Osteoblast (primary cell): ENCODE results near the gene PDCD1LG2. TPM values are rescaled to one million over a fixed set of nuclear protein-coding genes. Genes with fewer than 3 reads are reported as not detected.

Experiments used
- DNase-seq: peaks from one replicate; pipeline ENCODE4 v3.0.0; 2011; ENCODE audit warnings: low spot score, mixed read lengths; ENCODE audit not compliant: insufficient read length; ENCODE audit errors: missing footprints
- H2AFZ ChIP-seq: 2 replicates; pipeline ENCODE4 v1.6.0; 2011; ENCODE audit warnings: mild to moderate bottlenecking, low read length
- H3K27ac ChIP-seq: 2 replicates; pipeline ENCODE4 v1.5.1; 2011; ENCODE audit warnings: mild to moderate bottlenecking, low read depth, low read length, moderate library complexity
- H3K27me3 ChIP-seq: 2 replicates; pipeline ENCODE4 v1.6.0; 2012; ENCODE audit warnings: mild to moderate bottlenecking, control low read depth, inconsistent platforms, low read length, moderate library complexity; ENCODE audit not compliant: insufficient read depth
- H3K36me3 ChIP-seq: 2 replicates; pipeline ENCODE4 v1.5.1; 2011; ENCODE audit warnings: mild to moderate bottlenecking, low read length, control low read depth, moderate library complexity; ENCODE audit not compliant: insufficient read depth
- H3K4me1 ChIP-seq: 2 replicates; pipeline ENCODE4 v1.5.1; 2011; ENCODE audit warnings: mild to moderate bottlenecking, low read length, control low read depth, moderate library complexity; ENCODE audit not compliant: insufficient read depth
- H3K4me2 ChIP-seq: 2 replicates; pipeline ENCODE4 v1.6.0; 2011; ENCODE audit warnings: mild to moderate bottlenecking, low read length; ENCODE audit not compliant: insufficient read depth
- H3K4me3 ChIP-seq: fragments of 200-600 bp; sonication (generic); 3 replicates; pipeline ENCODE4 v1.5.1; 2012; ENCODE audit warnings: mild to moderate bottlenecking, low read length, inconsistent platforms; ENCODE audit not compliant: insufficient read depth
- H3K79me2 ChIP-seq: 2 replicates; pipeline ENCODE4 v1.6.0; 2012; ENCODE audit warnings: mild to moderate bottlenecking, low read length, control low read depth, inconsistent platforms; ENCODE audit not compliant: insufficient read depth
- H3K9me3 ChIP-seq: 2 replicates; pipeline ENCODE4 v1.5.1; 2011; ENCODE audit warnings: low read depth, low read length, control low read depth
- H4K20me1 ChIP-seq: 2 replicates; pipeline ENCODE4 v1.6.0; 2012; ENCODE audit warnings: mild to moderate bottlenecking, low read length, control low read depth; ENCODE audit not compliant: insufficient read depth
- CTCF ChIP-seq: IDR thresholded peaks from 2 replicates; pipeline ENCODE4 v1.5.1; 2011; ENCODE audit warnings: mild to moderate bottlenecking, low read depth, low read length, moderate library complexity; ENCODE audit errors: extremely low read depth
- total RNA-seq: library from RNA; depleted of rRNA; stranded (reverse); fragments of >200 nt; gene quantifications from 2 replicates; pipeline ENCODE4 v1.2.3, GENCODE V29; 2012

Gene PDCD1LG2
- total RNA-seq, 1 donor: 4.7 TPM

DNA sequence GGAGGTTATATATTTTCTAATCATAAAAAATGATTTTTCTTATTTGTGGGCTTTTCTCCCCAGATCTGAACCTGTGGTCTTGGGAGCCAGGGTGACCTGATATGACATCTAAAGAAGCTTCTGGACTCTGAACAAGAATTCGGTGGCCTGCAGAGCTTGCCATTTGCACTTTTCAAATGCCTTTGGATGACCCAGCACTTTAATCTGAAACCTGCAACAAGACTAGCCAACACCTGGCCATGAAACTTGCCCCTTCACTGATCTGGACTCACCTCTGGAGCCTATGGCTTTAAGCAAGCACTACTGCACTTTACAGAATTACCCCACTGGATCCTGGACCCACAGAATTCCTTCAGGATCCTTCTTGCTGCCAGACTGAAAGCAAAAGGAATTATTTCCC lies 59.6 kb downstream of the PDCD1LG2 start:
- DNase-seq: no peak
- no peaks in the 10 kb centered on the region for H3K4me1 ChIP-seq
- TF ChIP-seq CTCF: no peak

DNA sequence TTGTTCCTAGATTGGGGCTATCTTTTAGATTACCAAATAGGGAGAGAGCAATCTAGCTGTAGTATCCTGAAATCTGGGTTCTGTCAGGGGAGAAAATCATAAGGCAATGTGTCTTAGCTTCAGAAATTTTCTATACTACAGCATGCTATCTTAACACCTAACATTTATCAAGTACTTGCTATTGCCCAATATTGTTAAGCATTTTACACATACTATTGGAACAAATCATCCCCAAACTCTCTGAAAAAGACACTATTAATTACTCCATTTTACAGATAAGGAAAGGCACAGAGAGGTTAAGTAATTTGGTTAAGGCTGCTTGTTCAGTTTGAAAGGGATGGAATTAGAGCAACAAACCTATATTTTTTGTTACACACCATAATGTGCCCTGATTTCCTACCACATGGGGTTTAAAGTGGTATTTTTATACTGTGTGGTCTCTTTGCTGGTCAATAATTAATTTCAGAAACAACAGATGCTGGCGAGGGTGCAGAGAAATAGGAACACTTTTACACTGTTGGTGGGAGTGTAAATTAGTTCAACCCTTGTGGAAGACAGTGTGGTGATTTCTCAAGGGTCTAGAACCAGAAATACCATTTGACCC lies 61.4 kb downstream of the PDCD1LG2 start:
- TF ChIP-seq CTCF: no peak
- Histone ChIP-seq H3K4me1 (no peaks in the 10 kb centered on the region), H3K27ac (no peak overlapping the region), H3K4me3 (no peak overlapping the region), H3K79me2 (no peaks in the 10 kb centered on the region), H3K27me3 (no peaks in the 10 kb centered on the region), H3K36me3 (peaks cover 10% of the 10 kb centered on the region), H2AFZ (no peak overlapping the region), H3K9me3 (no peaks in the 10 kb centered on the region), H3K4me2 (no peak overlapping the region), H4K20me1 (no peaks in the 10 kb centered on the region)
- no peak for DNase-seq

More for the DNA sequence above, 59.6 kb downstream of the PDCD1LG2 start:
- no peaks in the 10 kb centered on the region for H4K20me1 ChIP-seq
- no peak overlapping the region for H3K27ac ChIP-seq
- H3K9me3 ChIP-seq: no peaks in the 10 kb centered on the region
- H3K27me3 ChIP-seq: no peaks in the 10 kb centered on the region
- H3K79me2 ChIP-seq: no peaks in the 10 kb centered on the region
- H2AFZ ChIP-seq: no peak overlapping the region
- H3K4me2 ChIP-seq: no peak overlapping the region
- peaks cover 10% of the 10 kb centered on the region for H3K36me3 ChIP-seq
- H3K4me3 ChIP-seq: no peak overlapping the region

DNA sequence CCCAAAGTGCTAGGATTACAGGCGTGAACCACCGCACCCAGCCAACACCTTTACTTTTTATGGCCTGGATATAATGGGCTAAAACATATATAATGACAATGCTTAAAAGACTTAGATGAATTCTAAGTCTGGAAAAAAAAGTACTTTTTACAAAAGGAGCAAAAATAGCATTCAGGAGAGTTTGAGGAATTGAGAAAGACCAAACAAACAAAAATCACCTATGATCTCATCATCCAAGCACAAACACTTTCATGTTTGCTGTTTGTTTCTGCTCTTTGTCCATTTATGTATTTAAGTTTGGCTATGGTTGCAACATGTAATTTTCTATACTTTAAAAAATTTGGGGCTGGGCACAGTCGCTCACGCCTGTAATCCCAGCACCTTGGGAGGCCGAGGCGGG lies 63.8 kb downstream of the PDCD1LG2 start:
- Histone ChIP-seq H3K36me3 (peaks cover 10% of the 10 kb centered on the region), H2AFZ (no peak overlapping the region), H3K4me2 (no peak overlapping the region), H3K79me2 (no peaks in the 10 kb centered on the region), H3K9me3 (no peaks in the 10 kb centered on the region), H3K27me3 (no peaks in the 10 kb centered on the region), H4K20me1 (no peaks in the 10 kb centered on the region), H3K27ac (no peak overlapping the region), H3K4me1 (peaks cover 5% of the 10 kb centered on the region), H3K4me3 (no peak overlapping the region)
- DNase-seq: no peak
- TF ChIP-seq CTCF: no peak

GRCh38 chr9:5575000-5575399 lies 64.7 kb downstream of the PDCD1LG2 start:
- Histone ChIP-seq H3K36me3 (peaks cover 10% of the 10 kb centered on the region), H2AFZ (no peak overlapping the region), H3K4me2 (no peak overlapping the region), H3K9me3 (no peaks in the 10 kb centered on the region), H3K27me3 (no peaks in the 10 kb centered on the region), H3K4me3 (no peak overlapping the region), H3K27ac (no peak overlapping the region), H4K20me1 (no peaks in the 10 kb centered on the region), H3K79me2 (no peaks in the 10 kb centered on the region), H3K4me1 (peaks cover 5% of the 10 kb centered on the region)
- DNase-seq: no peak
- no peak for TF ChIP-seq CTCF
